ENCODE measurements around the gene BTBD3.

BTBD3 gene

DNA sequence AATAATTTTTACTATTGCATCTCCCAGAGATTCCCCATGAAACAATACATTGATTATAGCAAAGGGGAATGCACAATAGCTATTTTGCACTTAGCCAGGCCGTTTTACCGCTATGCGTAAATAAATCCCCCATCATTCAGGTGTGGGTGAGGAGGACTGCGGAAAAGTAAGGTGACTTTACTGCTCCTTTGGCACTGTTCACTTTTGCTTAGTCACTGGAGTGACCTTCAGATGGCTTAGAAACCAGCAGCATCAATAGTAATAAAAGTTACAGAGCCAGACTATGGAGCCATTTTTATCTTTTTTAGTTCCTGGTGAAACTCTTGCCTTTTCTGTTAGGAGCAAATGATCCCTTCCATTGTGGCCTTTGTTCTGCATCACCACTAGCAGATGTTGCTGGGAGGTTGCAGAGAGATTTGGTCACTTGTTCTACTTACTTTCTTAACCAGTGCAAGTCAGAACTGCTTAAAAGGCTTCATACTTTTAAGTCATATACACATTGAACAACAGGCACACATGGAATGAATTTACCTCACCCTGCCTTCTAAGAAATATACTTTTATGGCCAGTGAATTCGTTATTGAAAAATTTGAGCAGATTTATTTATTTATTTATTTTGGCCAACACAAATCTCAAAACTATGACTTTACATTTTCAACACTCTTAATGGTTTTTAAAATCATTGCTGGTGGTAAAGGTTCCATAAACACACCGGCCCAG lies 12.1 kb upstream of the BTBD3 start:
- H3K36me3 Mint-ChIP-seq (ENCODE audit: low read depth), result no peaks in the 10 kb centered on the region
- H3K27me3 Mint-ChIP-seq, result no peaks in the 10 kb centered on the region
- no peaks in the 10 kb centered on the region for H3K4me1 Mint-ChIP-seq (ENCODE audit: low read depth)
- H3K4me3 Mint-ChIP-seq, result no peak overlapping the region
- H3K9me3 Mint-ChIP-seq, result no peaks in the 10 kb centered on the region
- no peak overlapping the region for H3K27ac Mint-ChIP-seq

DNA sequence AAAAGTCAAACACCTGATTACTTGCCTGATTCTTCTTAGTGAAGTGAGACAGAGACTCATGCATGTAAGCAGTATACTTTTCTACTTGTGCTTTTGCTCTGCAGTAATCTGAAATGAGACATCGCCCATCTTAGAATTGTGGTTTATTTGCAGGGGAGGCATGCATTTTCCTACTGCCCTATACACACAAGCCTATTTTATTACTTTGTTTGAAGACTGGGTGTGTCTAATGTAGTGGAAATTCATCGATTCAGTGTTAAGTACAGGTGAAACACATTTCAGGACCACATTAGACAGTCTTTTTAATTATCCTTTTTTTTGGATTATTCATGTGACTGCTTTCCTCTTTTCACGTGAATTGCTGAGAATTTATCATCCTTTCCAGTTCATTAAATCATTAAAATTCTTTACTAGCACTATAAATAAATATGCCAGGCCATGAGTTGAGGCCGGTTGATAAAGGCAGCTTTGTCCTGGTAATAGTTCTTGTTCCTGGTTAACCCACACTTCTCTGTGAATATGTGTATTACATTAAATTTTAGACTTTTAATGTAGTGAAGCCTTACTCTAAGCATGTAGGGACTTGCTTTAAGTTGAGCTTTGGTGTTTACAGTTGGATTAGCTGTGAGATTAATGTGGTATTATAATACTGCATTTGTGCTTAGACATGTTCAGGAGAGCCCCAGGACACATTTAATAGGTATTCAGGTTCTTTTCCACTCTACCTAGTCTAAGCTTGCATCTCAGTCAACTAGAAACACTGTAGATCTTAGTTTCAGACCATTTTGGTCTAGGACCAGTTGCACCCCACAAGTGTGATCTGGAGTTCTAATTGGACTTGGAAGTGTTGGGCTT lies 10.8 kb upstream of the BTBD3 start:
- Mint-ChIP-seq H3K27me3 (no peaks in the 10 kb centered on the region), H3K4me1 (ENCODE audit: low read depth) (no peaks in the 10 kb centered on the region), H3K4me3 (no peak overlapping the region), H3K9me3 (no peaks in the 10 kb centered on the region), H3K36me3 (ENCODE audit: low read depth) (no peaks in the 10 kb centered on the region), H3K27ac (no peak overlapping the region)

DNA sequence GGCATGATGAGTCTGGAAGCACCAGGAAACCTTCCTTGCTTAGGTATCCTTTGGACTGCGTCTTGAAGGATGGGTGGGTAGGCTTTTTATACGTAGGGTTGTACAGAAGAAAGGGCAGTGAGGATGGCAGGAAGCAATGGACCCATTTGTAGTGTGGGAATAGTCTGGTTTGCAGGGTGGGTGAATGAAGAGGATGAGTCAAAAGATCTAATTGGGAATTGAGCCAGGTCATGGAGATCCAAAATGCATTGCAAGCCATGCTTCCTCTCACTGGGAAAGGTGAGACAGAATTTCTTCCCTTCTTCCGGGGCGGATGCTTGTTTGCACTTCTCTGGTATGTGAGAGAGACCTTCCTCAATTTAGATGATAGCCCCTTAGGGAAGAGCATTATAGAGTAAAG lies 10.1 kb upstream of the BTBD3 start:
- Mint-ChIP-seq H3K4me3 (no peak overlapping the region), H3K4me1 (ENCODE audit: low read depth) (no peaks in the 10 kb centered on the region), H3K27me3 (no peaks in the 10 kb centered on the region), H3K27ac (no peak overlapping the region), H3K9me3 (no peaks in the 10 kb centered on the region), H3K36me3 (ENCODE audit: low read depth) (no peaks in the 10 kb centered on the region)

DNA sequence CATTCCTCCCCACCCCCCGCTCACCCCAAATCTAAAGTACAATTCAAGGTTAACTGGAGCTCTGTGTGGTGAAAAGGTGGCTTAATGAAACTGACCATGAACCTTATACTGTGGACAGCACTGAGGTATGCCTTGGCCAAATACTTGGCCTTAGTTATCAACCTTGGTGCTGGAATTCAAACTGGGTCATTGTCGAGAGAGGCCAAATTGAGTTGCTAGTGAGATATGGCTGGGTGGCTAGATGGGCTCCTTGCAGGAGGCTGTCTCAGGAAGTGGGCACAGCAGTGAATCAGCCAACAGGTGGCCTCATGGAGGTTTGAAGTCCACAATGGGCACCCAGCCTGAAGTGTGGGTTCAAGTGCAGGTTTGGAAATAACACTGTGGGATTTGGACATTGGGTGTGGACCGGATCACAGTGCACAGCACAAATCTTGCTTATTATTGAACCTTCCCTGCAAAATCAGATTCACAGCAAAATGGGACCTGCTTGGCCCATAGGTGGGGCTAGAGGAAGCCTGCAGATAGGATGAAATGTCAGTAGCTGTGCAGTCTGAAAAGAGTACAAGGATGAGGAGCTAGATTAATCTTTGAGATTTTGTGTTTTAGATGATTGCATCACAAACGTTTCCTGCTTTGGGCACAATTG lies 5.6 kb upstream of the BTBD3 start:
- no peaks in the 10 kb centered on the region for H3K27me3 Mint-ChIP-seq
- no peaks in the 10 kb centered on the region for H3K36me3 Mint-ChIP-seq (ENCODE audit: low read depth)
- H3K4me3 Mint-ChIP-seq, result no peak overlapping the region
- H3K4me1 Mint-ChIP-seq (ENCODE audit: low read depth), result no peaks in the 10 kb centered on the region
- H3K9me3 Mint-ChIP-seq, result no peaks in the 10 kb centered on the region
- H3K27ac Mint-ChIP-seq, result no peak overlapping the region

DNA sequence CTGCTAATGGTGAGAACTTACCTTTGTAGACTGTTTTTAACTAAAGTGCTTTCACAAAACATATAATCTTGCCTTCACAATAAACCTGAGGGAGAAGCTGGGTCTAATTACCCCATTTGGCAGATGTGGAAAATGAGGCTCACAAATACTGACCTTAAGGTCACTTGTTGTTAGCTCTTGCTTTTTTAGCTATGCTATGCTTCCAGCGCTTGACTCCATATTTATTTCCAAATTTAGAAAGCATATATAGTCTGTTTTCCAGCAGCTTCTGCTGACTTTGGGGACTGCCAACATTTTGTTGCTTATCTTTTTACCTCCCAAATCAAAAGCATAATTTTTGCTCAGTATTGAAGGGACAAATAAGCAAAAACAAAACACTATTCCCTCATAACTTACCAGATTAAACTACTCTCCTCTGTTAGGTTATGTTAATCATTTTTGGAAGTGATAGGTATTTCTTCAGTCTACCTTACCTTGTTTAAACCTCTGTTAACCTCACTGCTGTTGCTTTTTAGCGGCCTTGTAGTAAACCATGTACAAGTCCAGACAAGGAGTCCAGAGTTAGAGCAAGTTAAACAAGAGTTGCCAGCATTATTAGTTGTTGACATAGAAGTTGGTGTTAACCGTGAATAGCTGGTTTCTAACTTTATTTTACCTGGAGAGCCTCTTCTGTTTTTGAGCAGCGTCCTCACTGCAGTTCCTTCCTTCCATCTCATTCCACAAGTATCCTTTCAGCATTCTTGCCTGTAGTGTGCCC lies 4.9 kb upstream of the BTBD3 start:
- H3K27ac Mint-ChIP-seq, result no peak overlapping the region
- no peaks in the 10 kb centered on the region for H3K36me3 Mint-ChIP-seq (ENCODE audit: low read depth)
- no peaks in the 10 kb centered on the region for H3K27me3 Mint-ChIP-seq
- no peak overlapping the region for H3K4me3 Mint-ChIP-seq
- no peaks in the 10 kb centered on the region for H3K9me3 Mint-ChIP-seq
- no peaks in the 10 kb centered on the region for H3K4me1 Mint-ChIP-seq (ENCODE audit: low read depth)

DNA sequence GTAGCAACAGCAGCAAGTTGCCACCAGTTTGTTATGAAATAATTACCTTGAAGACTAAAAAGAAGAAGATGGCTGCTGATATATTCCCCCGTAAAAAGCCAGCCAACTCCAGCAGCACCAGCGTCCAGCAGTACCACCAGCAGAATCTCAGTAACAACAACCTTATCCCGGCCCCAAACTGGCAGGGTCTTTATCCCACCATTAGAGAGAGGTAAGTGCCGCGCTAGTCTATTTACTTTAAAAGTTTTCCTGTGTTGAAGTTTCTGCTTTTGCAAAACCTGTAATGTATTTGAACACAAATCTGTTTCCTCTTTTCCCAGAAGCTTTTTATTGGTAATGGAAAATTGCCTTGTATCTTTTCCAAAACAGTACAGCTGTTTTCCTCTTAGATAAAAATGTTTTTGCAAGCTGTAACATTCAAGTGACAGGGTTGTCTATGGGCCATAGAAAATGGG lies 725 bp downstream of the BTBD3 start:
- H3K27ac Mint-ChIP-seq, result no peak overlapping the region
- no peaks in the 10 kb centered on the region for H3K36me3 Mint-ChIP-seq (ENCODE audit: low read depth)
- H3K9me3 Mint-ChIP-seq, result no peaks in the 10 kb centered on the region
- H3K27me3 Mint-ChIP-seq, result no peaks in the 10 kb centered on the region
- H3K4me3 Mint-ChIP-seq, result no peak overlapping the region
- peaks cover 12% of the 10 kb centered on the region for H3K4me1 Mint-ChIP-seq (ENCODE audit: low read depth)

DNA sequence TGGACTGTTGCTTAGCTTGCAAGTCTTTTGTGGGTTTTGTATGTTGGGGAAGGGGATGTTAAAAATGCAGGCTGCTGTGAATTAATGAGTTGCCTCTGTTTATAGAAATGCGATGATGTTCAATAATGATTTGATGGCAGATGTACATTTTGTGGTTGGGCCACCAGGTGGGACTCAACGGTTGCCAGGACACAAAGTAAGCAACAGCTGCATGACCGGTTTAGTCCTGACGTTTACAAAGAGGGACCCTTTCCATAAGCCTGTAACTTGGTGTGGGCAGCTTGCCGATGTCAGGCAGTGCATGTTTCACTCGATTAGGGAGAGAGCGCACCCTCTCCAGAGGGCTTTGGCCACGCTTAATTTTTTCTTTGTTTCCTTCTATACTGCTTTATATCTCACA lies 1.3 kb downstream of the BTBD3 start:
- H3K27me3 Mint-ChIP-seq, result no peaks in the 10 kb centered on the region
- H3K27ac Mint-ChIP-seq, result no peak overlapping the region
- H3K4me3 Mint-ChIP-seq, result no peak overlapping the region
- H3K36me3 Mint-ChIP-seq (ENCODE audit: low read depth), result no peaks in the 10 kb centered on the region
- H3K9me3 Mint-ChIP-seq, result no peaks in the 10 kb centered on the region
- peaks cover 12% of the 10 kb centered on the region for H3K4me1 Mint-ChIP-seq (ENCODE audit: low read depth)

DNA sequence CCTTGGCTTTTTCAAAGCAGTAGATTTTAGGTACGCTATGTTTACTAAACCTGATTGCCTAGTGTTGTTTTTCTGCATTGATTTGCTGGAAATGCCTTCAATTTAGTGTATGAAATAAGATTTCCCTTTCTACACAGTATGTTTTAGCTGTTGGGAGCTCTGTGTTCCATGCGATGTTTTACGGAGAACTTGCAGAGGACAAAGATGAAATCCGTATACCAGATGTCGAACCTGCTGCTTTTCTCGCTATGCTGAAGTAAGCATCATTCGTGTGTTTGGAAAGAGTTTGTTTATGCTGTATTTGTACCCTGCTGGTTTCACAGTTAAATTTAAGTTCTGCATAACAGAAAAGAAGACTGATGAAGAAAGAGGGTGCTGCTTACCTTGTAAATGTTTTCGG lies 1.9 kb downstream of the BTBD3 start:
- no peaks in the 10 kb centered on the region for H3K27me3 Mint-ChIP-seq
- H3K9me3 Mint-ChIP-seq, result no peaks in the 10 kb centered on the region
- no peaks in the 10 kb centered on the region for H3K36me3 Mint-ChIP-seq (ENCODE audit: low read depth)
- no peak overlapping the region for H3K4me3 Mint-ChIP-seq
- H3K27ac Mint-ChIP-seq, result no peak overlapping the region
- peaks cover 12% of the 10 kb centered on the region for H3K4me1 Mint-ChIP-seq (ENCODE audit: low read depth)

DNA sequence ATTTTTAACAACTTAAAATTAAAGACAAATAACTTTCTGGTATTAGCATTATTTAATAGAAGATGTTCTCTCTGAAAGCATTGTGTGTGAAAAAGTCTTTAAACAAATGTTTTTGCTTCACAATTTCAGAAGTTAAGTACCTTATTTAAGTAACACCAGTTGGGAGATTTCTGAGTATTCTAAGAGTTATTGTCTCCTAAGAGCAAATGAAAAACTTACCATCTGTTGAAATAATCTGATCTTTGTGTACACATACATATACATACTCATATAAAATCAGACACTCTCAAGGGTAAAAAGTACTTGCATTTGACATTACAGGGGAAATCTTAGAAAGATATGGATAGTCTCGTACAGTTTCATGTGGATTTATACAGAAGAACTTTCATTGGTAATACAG lies 2.4 kb downstream of the BTBD3 start:
- H3K9me3 Mint-ChIP-seq, result no peaks in the 10 kb centered on the region
- H3K4me1 Mint-ChIP-seq (ENCODE audit: low read depth), result peaks cover 12% of the 10 kb centered on the region
- no peak overlapping the region for H3K4me3 Mint-ChIP-seq
- H3K36me3 Mint-ChIP-seq (ENCODE audit: low read depth), result no peaks in the 10 kb centered on the region
- H3K27ac Mint-ChIP-seq, result no peak overlapping the region
- H3K27me3 Mint-ChIP-seq, result no peaks in the 10 kb centered on the region

DNA sequence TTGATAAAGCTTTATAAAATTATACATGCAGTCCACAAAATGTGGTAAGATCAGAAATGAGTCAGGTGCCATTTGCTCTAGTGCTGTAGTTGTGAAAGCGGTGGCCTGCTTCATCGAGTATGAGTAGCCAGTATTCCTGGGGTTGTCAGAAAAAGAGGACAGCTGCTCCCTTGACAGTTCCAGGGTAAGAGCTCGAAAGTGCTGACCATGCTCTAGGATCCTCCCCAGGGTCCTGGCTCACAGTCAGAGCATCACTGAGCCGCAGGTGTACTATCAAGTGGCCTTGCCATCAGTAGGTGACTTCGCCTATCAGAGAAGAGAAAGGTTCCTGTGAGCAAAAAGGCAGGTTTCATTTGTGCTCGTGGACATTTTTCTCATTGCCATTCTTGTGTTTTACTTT lies 3.6 kb downstream of the BTBD3 start:
- H3K27ac Mint-ChIP-seq, result no peak overlapping the region
- peaks cover 12% of the 10 kb centered on the region for H3K4me1 Mint-ChIP-seq (ENCODE audit: low read depth)

DNA sequence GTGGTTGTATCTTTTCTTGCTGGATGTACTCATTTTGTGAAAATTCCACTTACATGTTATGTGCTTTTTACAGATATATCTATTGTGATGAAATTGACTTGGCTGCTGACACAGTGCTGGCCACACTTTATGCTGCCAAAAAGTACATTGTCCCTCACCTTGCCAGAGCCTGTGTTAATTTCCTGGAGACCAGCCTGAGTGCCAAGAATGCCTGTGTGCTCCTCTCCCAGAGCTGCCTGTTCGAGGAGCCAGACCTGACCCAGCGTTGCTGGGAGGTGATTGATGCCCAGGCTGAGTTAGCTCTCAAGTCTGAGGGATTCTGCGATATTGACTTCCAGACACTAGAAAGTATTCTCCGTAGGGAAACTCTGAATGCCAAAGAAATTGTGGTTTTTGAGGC lies 4.9 kb downstream of the BTBD3 start:
- Mint-ChIP-seq H3K36me3 (ENCODE audit: low read depth) (no peaks in the 10 kb centered on the region), H3K4me1 (ENCODE audit: low read depth) (peaks cover 12% of the 10 kb centered on the region), H3K27me3 (no peaks in the 10 kb centered on the region), H3K9me3 (no peaks in the 10 kb centered on the region), H3K4me3 (no peak overlapping the region), H3K27ac (no peak overlapping the region)

More for the DNA sequence above, 3.6 kb downstream of the BTBD3 start:
- no peak overlapping the region for H3K4me3 Mint-ChIP-seq
- H3K9me3 Mint-ChIP-seq, result no peaks in the 10 kb centered on the region
- H3K27me3 Mint-ChIP-seq, result no peaks in the 10 kb centered on the region
- H3K36me3 Mint-ChIP-seq (ENCODE audit: low read depth), result no peaks in the 10 kb centered on the region

DNA sequence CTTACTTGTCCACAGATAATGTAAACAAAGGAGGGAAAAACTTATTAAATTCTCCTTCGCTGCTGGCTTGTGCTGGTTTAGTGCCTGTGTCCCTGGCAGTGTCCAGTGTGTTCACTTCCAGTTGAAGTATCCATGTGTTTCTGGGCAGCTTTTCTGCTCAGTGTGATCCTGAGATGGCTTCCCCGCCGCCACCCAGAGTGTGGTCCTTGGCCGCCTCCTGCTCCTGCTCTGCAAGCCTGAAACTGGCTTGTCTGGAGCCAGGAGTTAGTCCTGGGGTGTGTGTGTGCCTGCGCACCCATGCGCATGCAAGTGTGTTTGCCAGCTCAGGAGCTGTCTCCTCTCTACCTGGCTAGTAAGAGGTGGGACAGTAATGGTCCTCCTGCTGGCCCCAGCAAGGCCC lies 7.2 kb downstream of the BTBD3 start:
- no peaks in the 10 kb centered on the region for H3K27me3 Mint-ChIP-seq

DNA sequence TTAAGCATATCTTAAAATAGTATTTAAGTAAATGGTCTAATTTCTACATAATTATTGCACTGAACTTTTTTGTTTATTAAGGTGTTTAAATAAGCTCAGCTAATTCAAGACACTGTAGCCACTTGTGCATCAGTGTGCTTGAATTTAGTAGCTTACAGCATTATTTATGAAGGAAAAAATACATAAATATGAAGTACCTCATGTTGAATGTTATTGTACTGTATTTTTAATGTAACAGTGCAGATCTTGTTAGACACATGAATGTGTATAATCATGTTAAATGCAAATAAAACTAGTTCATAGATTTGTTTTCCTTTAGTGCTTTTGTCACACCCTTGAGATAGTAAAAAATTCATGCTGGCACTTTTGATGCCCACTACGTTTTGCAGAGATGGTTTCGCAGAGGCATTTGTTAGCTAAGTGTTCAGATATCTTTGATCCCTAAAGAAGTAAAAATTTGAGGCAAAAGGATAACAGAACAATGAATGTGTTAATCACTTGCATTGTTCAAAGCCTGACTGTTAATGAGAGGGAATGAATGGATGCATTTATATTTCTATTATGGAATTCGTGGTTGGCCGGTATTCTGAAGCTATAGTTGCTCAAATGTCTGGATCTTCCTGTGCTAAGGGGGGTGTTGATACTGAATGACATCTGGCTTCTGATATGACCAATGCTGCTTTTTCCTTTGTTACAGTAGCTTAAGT lies 8.8 kb downstream of the BTBD3 start:
- Mint-ChIP-seq H3K9me3 (no peaks in the 10 kb centered on the region), H3K4me1 (ENCODE audit: low read depth) (no peaks in the 10 kb centered on the region), H3K4me3 (no peak overlapping the region), H3K36me3 (ENCODE audit: low read depth) (no peaks in the 10 kb centered on the region), H3K27ac (no peak overlapping the region), H3K27me3 (no peaks in the 10 kb centered on the region)

More for the DNA sequence above, 7.2 kb downstream of the BTBD3 start:
- no peaks in the 10 kb centered on the region for H3K4me1 Mint-ChIP-seq (ENCODE audit: low read depth)
- H3K9me3 Mint-ChIP-seq, result no peaks in the 10 kb centered on the region
- no peak overlapping the region for H3K27ac Mint-ChIP-seq
- H3K36me3 Mint-ChIP-seq (ENCODE audit: low read depth), result no peaks in the 10 kb centered on the region
- no peak overlapping the region for H3K4me3 Mint-ChIP-seq

DNA sequence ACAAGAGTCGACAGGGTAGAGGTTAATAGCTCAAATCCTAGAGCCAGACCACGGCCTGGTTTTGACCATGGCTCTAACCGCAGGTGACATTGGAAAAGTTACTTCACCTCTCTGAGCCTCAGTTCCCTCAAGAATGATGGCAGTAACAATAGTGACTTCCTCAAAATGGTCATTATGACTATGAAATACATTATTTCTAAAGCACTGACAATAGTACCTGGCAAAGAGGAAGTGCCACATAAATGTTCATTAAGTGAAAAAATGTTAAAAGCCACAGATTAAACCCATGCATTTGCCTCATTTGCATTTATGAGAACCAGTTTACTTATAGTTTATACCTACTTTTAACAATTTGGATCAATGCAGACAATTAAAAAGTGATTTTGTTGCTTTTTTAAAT lies 12.3 kb downstream of the BTBD3 start:
- Mint-ChIP-seq H3K27ac (no peak overlapping the region), H3K4me1 (ENCODE audit: low read depth) (no peaks in the 10 kb centered on the region)

More for the DNA sequence above, 12.3 kb downstream of the BTBD3 start:
- no peak overlapping the region for H3K4me3 Mint-ChIP-seq
- no peaks in the 10 kb centered on the region for H3K36me3 Mint-ChIP-seq (ENCODE audit: low read depth)
- no peaks in the 10 kb centered on the region for H3K9me3 Mint-ChIP-seq
- H3K27me3 Mint-ChIP-seq, result no peaks in the 10 kb centered on the region

Data from stimulated activated naive CD8-positive, alpha-beta T cell treated with anti-CD3 and anti-CD28 coated beads, Interleukin-15, Interleukin-2, amounts not matched to agents 100 ng/mL and 50 ng/mL, for 24 hours (primary cell).